H1 (cell line): ENCODE measurements around the gene PXDN. TPM values are rescaled to one million over a fixed set of nuclear protein-coding genes. Genes with fewer than 3 reads are reported as not detected.

Experiments
- NRF1 ChIP-seq: IDR thresholded peaks from 2 replicates; pipeline ENCODE4 v1.6.1; 2011; ENCODE audit warnings: mild to moderate bottlenecking, low read depth, low read length, improper control_type of control experiment
- polyA plus RNA-seq, 7 experiments: library from polyadenylated mRNA; depleted of rRNA in 3 of 7; stranded (reverse) in 5 of 7; unstranded in 2 of 7; fragments of >200 nt in 5 of 7; fragments of 200-250 nt in 2 of 7; gene quantifications; 1 replicate in 5 of 7; 2 replicates in 1 of 7; 4 replicates in 1 of 7; pipeline versions ENCODE4 v1.2.1 to v1.2.3, GENCODE V29; 2011 to 2013; ENCODE audit warnings: missing spikeins in 2 of 7, mixed read lengths in 2 of 7
- total RNA-seq: library from RNA; stranded (reverse); fragmentation: NEBNext Ultra II Directional; extraction: Animal tissue kit (Norgen Biotek cat#: 25700); gene quantifications from 2 replicates; pipeline ENCODE4 v1.2.1, GENCODE V29; 2021

Gene PXDN
- total and polyA plus RNA-seq, 2 of the 8 experiments (the other 6 are each of a cell fraction or from before 2014, with no cell fraction given), result 104 to 141 TPM

DNA sequence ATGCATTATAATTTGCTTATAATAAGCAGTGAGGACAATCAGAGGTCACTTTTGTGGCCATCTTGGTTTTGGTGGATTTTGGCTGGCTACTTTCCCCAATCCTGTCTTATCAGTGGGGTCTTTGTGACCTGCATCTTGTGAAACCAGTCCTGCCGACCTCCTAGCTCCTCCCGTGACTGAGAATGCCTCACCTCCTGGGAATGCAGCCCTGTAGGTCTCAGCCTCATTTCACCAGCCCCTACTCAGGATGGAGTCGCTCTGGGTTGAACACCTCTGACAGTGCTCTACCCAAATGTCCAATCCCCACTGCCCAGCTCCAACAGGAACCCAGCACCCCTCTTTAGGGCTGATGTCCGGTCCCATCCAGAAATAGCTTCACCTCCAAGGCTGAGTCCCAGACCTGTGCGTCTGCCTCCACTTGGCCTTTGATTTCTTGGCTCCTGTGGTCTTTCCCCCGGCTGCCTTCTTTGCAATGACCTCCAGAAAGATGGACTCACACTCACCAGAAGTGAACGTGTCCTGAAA lies 31.3 kb upstream of the PXDN start (continued):
- TF ChIP-seq NRF1, result no peak
